NB4 (cell line): ENCODE data around the gene CCNT1.

Experiments used
- CTCF ChIP-seq: IDR thresholded peaks from one replicate; pipeline ENCODE4 v1.5.1; 2012; ENCODE audit warnings: low read depth, low read length
- MYC ChIP-seq: IDR thresholded peaks from 2 replicates; pipeline ENCODE4 v1.6.1; 2011; ENCODE audit warnings: low read depth, low read length
- POLR2A ChIP-seq: IDR thresholded peaks from 2 replicates; pipeline ENCODE4 v1.6.1; 2011; ENCODE audit warnings: mild to moderate bottlenecking; ENCODE audit not compliant: insufficient read length; ENCODE audit errors: extremely low read depth

GRCh38 chr12:48693572-48693971 lies 22.9 kb downstream of the CCNT1 start:
- no peak for TF ChIP-seq POLR2A
- TF ChIP-seq CTCF = no peak
- no peak for TF ChIP-seq MYC
